Cardiac septum (tissue), 1 donor: Measurements from ENCODE around the gene SPG7. TPM values are rescaled to one million over a fixed set of nuclear protein-coding genes. Genes with fewer than 3 reads are reported as not detected.
"Not testable (repeated sequence)": the region's sequence is repeated elsewhere in the genome, so short reads cannot be mapped to it uniquely, and the experiment has no call there.

Experiments
- DNase-seq: peaks from one replicate; pipeline ENCODE4 v3.0.0-alpha.2; 2020; ENCODE audit warnings: low spot score
- intact Hi-C: fragments of 100-400 bp; cut with DNase I; formaldehyde crosslinking; loops from one replicate; pipeline ENCODE4 v1.14.0; 2022
- long read RNA-seq: library from polyadenylated mRNA; unstranded; transcript quantifications from one replicate; pipeline ENCODE4 v2.0.0, GENCODE V29; 2021
- total RNA-seq: library from RNA; stranded (reverse); fragmentation: NEBNext Ultra II Directional; extraction: Animal tissue kit (Norgen Biotek cat#: 25700); gene quantifications from one replicate; pipeline ENCODE4 v1.2.1, GENCODE V29; 2021
- donor health status: DM: no; HTN: no; CAD: no.

SPG7 gene
- 89.5 TPM for total RNA-seq
- long read RNA-seq, full-length matches to known transcripts: 139 of 206 reads
- long read RNA-seq, partial matches to known transcripts: 45 of 206 reads
- long read RNA-seq, other reads (novel, unspliced or antisense): 22 of 206 reads

- intact Hi-C loops: loop anchor here (2.0 kb wide), 1 partner anchor 181 kb away; no protein-coding TSS in a partner anchor
- DNase-seq: peak; percentile 94
These were observed at the start of gene SPG7 for GRCh38 chr16:89507834-89508590. SPG7 (plus strand) TSS chr16:89508403; CDS start chr16:89508418, 15 bp downstream.

- intact Hi-C loops: no loop called here
- DNase-seq: no peak
These were observed 49.7 kb upstream of the SPG7 start for GRCh38 chr16:89458551-89458950.

DNA sequence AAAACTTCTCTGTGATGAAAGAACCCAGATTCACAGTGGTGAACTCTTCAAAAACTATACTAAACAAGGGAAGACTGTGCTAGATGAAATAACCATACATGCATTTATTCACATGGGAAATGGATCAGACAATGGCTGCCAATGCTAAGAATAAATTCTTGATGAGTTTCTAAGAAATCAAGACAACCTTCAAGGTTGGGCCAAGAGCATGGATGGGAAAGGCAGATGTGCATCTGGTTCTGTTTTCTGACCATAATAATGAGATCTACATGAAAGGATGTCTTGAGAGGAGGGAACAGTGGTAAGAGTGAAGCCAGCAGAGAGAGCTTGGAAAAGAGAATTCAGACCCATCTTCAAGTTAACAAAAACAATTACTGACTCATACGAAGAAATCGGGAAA lies 49.2 kb upstream of the SPG7 start:
- intact Hi-C loops: no loop called here
- no peak for DNase-seq

- intact Hi-C loops: no loop called here
- DNase-seq: no peak
These were observed 47.6 kb upstream of the SPG7 start for GRCh38 chr16:89460556-89460955.

DNA sequence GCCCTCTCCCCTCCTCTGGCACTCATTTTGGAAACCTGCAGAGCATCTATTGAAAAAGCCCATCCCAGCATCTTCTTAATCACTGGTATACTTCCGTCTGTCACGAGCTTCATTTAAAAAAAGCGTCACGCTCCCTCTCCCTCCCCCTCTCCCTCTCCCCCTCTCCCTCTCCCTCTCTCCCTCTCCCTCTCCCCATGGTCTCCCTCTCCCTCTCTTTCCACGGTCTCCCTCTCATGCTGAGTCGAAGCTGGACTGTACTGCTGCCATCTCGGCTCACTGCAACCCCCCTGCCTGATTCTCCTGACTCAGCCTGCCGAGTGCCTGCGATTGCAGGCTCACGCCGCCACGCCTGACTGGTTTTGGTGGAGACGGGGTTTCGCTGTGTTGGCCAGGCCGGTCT lies 46.3 kb upstream of the SPG7 start:
- intact Hi-C loops, DNase-seq: not testable (repeated sequence)

DNA sequence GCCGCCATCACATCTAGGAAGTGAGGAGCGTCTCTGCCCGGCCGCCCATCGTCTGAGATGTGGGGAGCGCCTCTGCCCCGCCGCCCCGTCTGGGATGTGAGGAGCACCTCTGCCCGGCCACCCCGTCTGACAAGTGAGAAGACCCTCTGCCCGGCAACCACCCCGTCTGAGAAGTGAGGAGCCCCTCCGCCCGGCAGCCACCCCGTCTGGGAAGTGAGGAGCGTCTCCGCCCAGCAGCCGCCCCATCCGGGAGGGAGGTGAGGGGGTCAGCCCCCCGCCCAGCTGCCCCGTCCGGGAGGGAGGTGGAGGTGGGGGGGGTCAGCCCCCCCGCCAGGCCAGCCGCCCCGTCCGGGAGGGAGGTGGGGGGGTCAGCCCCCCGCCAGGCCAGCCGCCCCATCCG lies 45.6 kb upstream of the SPG7 start:
- DNase-seq, intact Hi-C loops: not testable (repeated sequence)

- DNase-seq: not testable (repeated sequence)
These were observed 44.9 kb upstream of the SPG7 start for GRCh38 chr16:89463312-89463711.

DNA sequence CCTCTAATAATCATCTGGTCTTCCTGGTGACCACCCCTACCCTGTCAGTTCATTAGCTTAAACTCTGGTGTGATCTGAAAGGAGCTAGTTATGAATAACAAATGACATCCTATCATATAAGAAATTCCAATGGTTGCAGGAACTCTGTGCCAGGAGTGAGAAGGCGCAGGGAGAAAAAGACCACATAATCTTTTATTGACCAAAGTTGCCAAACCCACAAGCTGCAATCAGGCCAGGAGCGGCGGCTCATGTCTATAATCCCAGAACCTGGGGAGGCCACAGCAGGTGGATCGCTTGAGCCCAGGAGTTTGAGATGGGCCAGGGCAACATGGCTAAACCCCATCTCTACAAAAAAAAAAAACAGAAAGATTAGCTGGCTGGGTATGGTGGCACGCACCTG lies 41.3 kb upstream of the SPG7 start:
- intact Hi-C loops: no loop called here
- DNase-seq: no peak

More at GRCh38 chr16:89463312-89463711, 44.9 kb upstream of the SPG7 start:
- intact Hi-C loops: not testable (repeated sequence)

DNA sequence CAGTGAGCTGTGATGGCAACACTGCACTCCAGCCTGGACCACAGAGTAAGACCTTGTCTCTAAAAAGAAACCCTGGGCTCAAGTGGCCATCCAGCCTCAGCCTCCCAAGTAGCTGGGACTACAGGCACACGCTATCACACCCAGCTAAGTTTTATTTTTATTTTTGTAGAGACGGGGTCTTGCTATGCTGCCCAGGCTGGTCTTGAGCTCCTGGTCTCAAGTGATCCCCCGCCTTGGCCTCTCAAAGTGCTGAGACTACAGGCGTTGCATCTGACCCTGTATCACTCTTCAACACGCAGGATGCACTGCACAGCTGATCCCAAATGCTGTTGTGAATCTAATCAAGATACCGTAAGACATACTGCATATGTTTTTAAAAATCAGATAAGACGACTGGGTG lies 40.8 kb upstream of the SPG7 start:
- intact Hi-C loops: no loop called here
- no peak for DNase-seq

GRCh38 chr16:89472711-89473075 lies 35.5 kb upstream of the SPG7 start:
- DNase-seq: no peak
- intact Hi-C loops: no loop called here

DNA sequence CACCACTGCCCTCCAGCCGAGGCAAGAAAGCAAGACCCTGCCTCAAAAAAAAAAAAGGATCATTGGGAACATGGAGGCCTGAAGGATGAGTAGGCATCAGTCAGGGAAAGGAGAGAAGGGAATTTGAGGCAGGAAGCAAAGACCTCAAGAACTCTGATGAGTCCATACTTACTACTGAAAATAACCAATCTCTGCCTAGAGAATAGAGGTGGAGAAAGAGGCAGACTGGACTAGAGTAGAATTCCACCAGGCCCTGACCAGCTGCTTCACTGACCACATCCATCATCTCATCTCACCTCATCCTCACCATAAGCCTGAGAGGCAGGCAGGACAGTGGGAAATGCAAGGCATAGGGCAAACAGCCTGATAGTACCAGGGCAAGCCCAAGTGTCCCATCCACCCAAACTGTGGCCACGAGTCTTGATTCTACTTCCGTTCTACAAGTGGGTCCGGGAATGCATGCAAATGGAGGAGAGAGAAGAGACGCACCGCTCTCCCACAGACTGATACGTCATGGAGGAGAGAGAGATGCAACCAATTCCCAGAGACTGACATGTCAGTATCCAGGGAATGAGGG lies 35.0 kb upstream of the SPG7 start:
- no peak for DNase-seq
- intact Hi-C loops: no loop called here

DNA sequence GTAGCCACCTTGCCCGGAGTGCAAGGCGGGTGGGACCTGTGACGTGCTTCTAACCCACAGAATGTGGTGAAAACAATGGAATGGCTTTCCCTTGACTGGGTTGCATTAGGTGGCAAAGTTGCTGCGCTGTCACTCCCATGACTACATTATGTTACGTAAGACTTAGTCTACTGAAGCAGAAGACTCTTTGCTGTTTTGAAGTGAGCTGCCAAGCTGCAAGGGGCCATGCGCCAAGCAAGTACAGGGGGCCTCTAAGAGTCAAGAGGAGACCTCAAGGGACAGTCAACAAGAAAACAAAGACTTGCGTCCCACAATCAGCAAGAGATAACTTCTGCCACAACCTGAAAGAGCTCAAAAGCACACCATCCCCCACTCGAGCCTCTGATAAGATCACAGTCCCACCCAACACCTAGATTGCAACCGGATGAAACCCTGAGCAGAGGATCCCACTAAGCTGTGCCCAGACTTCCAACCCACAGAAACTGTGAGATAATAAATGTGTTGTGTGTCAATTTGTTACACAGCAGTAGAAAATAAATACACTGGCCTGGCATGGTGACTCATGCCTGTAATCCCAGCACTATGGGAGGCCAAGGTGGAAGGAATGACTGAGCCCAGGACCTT lies 34.3 kb upstream of the SPG7 start:
- intact Hi-C loops: no loop called here
- DNase-seq: no peak

DNA sequence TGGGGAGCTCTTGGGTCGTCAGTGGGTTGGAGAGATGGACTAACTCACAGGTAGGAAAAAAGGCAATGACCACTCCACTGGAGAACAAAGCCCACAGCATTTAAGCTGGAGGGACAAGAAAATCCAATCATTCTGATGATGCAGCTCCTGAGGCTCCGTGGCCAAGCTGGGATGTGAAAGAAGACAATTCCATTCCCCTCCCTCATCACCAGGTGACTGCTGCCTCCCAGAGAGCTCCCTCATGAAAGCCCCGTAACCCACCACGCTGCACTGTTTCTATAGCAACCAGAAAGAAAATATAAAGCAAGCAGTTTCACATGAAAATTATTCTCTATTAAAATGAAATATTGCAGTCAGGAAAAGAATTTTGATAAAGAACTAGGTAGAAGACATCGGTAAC lies 33.1 kb upstream of the SPG7 start:
- intact Hi-C loops: no loop called here

GRCh38 chr16:89476379-89476778 lies 31.8 kb upstream of the SPG7 start:
- no peak for DNase-seq
- intact Hi-C loops: no loop called here

More for the DNA sequence above, 33.1 kb upstream of the SPG7 start:
- DNase-seq: no peak

DNA sequence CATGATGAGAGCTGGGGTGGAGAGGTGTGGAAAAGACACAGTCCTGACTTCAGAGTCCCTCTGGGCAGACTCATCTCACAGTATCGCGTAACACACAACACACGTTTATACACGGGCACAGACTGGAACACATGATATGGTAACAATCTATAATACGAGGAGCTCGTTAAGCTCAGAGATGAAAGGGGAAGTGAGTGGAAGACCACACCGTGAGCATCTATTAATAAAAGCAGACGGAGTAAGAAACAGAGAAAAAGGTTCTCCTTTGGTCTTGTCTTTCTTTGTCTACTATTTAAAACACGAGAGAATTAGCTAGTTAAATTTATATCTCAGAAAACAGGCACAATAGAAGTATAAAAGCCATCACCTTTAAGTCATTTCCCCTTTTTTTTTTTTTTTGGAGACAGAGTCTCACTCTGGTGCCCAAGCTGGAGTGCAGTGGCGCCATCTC lies 31.4 kb upstream of the SPG7 start:
- no peak for DNase-seq
- intact Hi-C loops: no loop called here

- intact Hi-C loops: no loop called here
- no peak for DNase-seq
These were observed 29.5 kb upstream of the SPG7 start for GRCh38 chr16:89478576-89479221.

- DNase-seq: no peak
- intact Hi-C loops: no loop called here
These were observed 26.7 kb upstream of the SPG7 start for GRCh38 chr16:89481356-89481955.

- intact Hi-C loops: no loop called here
- DNase-seq: no peak
These were observed 25.9 kb upstream of the SPG7 start for GRCh38 chr16:89482150-89482816.

DNA sequence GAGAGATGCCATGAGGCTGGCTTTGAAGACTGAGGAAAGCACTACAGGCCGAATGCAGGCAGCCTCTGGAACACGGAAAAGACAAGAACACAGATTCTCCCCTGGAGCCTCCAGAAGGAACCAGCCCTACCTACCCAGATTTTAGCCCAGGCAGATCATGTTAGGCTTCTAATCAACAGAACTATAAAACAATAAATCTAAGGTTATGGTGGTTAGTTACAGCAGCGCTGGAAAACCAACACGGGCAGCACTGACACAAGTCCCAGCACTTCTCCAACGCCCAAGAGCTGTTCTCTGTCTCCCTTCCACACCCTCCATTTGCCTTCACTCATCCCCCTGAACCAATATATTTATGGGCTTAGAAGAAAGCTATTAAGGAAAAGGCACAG lies 25.4 kb upstream of the SPG7 start:
- intact Hi-C loops: no loop called here
- DNase-seq: no peak
